ENCODE measurements around the gene CCS. TPM values are rescaled to one million over a fixed set of nuclear protein-coding genes. Genes with fewer than 3 reads are reported as not detected.

The CCS gene
- total and polyA plus RNA-seq, 8 donors = 19.3 to 131 (median 59.1) TPM

- no peak overlapping the region for H3K4me3 ChIP-seq
- no peak for TF ChIP-seq CTCF (IDR thresholded peaks at IDR 0.05)
- no peak for TF ChIP-seq POLR2A (IDR thresholded peaks at IDR 0.05)
- TF ChIP-seq EP300 (IDR thresholded peaks at IDR 0.05) = no peak
- TF ChIP-seq POLR2AphosphoS5 (IDR thresholded peaks at IDR 0.05) = no peak
- H3K27me3 ChIP-seq = no peaks in the 10 kb centered on the region
- 67 to 78% (median 77%) methylated on average over 2 of the region's 2 CpGs for WGBS, 5 donors
- H3K4me1 ChIP-seq = peaks cover 12 to 49% (median 27%) of the 10 kb centered on the region in 4 donors
- H3K9me3 ChIP-seq = no peaks in the 10 kb centered on the region
- intact Hi-C loops (cut with DNase I; ENCODE audit: low total_unique reads) = no loop called here
- peaks cover 14 to 69% (median 49%) of the 10 kb centered on the region in 4 donors for H3K36me3 ChIP-seq
- H3K27ac ChIP-seq = no peak overlapping the region
- DNase-seq = no peak
Measured at GRCh38 chr11:66632952-66633351, 40.0 kb downstream of the CCS start.

- DNase-seq = no peak
- 66 to 85% (median 81%) methylated on average over 3 of the region's 3 CpGs for WGBS, 5 donors
- Histone ChIP-seq H3K27me3 (no peaks in the 10 kb centered on the region), H3K9me3 (no peaks in the 10 kb centered on the region), H3K4me3 (no peak overlapping the region), H3K4me1 (peaks cover 32 to 59% (median 49%) of the 10 kb centered on the region in 4 donors), H3K36me3 (peaks cover 24 to 53% (median 37%) of the 10 kb centered on the region in 4 donors), H3K27ac (no peak overlapping the region)
- intact Hi-C loops (cut with DNase I; ENCODE audit: low total_unique reads) = no loop called here
- TF ChIP-seq POLR2A (IDR thresholded peaks at IDR 0.05) = no peak
- no peak for TF ChIP-seq CTCF (IDR thresholded peaks at IDR 0.05)
- no peak for TF ChIP-seq POLR2AphosphoS5 (IDR thresholded peaks at IDR 0.05)
- TF ChIP-seq EP300 (IDR thresholded peaks at IDR 0.05) = no peak
Measured at GRCh38 chr11:66636411-66636810, 43.4 kb downstream of the CCS start.

GRCh38 chr11:66637557-66638176 lies 44.7 kb downstream of the CCS start:
- TF ChIP-seq CTCF (IDR thresholded peaks at IDR 0.05) (peak in 1 of 7 experiments; percentile 8), EP300 (IDR thresholded peaks at IDR 0.05) (no peak)
- DNase-seq = no peak
- Histone ChIP-seq H3K27ac (peak overlapping the region; percentile 91 to 94 (median 93)), H3K4me1 (peaks cover 45 to 66% (median 54%) of the 10 kb centered on the region in 4 donors), H3K36me3 (peaks cover 24 to 60% (median 46%) of the 10 kb centered on the region in 4 donors), H3K9me3 (no peaks in the 10 kb centered on the region), H3K27me3 (no peaks in the 10 kb centered on the region), H3K4me3 (peak overlapping the region; percentile 74 to 88 (median 82))
- WGBS, 5 donors = 36 to 42% (median 40%) methylated on average over 12 of the region's 12 CpGs
- intact Hi-C loops (cut with DNase I; ENCODE audit: low total_unique reads) = no loop called here

GRCh38 chr11:66638177-66639065 lies 45.4 kb downstream of the CCS start, which contains the start of gene RBM4:
Gene RBM4, plus strand, starts transcription at chr11:66638703. Its CDS starts 1,009 bp downstream, at chr11:66639712.
- peak; percentile 98 to 100 for DNase-seq
- Histone ChIP-seq H3K27me3 (no peaks in the 10 kb centered on the region), H3K9me3 (no peaks in the 10 kb centered on the region), H3K4me1 (peaks cover 52 to 67% (median 60%) of the 10 kb centered on the region in 4 donors), H3K27ac (peak within 1 kb of the TSS; percentile 91 to 94 (median 93)), H3K4me3 (peak within 1 kb of the TSS; percentile 74 to 88 (median 82)), H3K36me3 (peaks cover 25 to 59% (median 47%) of the 10 kb centered on the region in 4 donors)
- peak; percentile 64 to 95 (median 95) for TF ChIP-seq POLR2AphosphoS5 (IDR thresholded peaks at IDR 0.05)
- no peak for TF ChIP-seq EP300 (IDR thresholded peaks at IDR 0.05)
- intact Hi-C loops (cut with DNase I; ENCODE audit: low total_unique reads) = no loop called here
- WGBS, 5 donors = 0 to 1% (median 0%) methylated on average over 49 to 63 of the region's 63 CpGs
